T47D (cell line): ENCODE results near the gene HOXB5.

ENCODE experiments used
- DNase-seq, 2 experiments: peaks; one replicate each; pipeline versions ENCODE4 v3.0.0 to v3.0.0-alpha.2; 2011 to 2012; ENCODE audit warnings: low read depth in 1 of 2, low spot score in 1 of 2
- JUND ChIP-seq: IDR thresholded peaks from 2 replicates; pipeline ENCODE4 v1.6.1; 2012; ENCODE audit warnings: low read depth
- in situ Hi-C: cut with HindIII; loops from 2 replicates; pipeline ENCODE4 v1.10.0; 2016; ENCODE audit warnings: low sequenced_read_pairs, low pct_unique_long_range_greater_than_20kb

HOXB5 gene

GRCh38 chr17:48556576-48557401 lies 36.8 kb downstream of the HOXB5 start:
- peak in 1 of 2 experiments; percentile 71 for DNase-seq
- in situ Hi-C loops: no loop called here
- no peak for TF ChIP-seq JUND

DNA sequence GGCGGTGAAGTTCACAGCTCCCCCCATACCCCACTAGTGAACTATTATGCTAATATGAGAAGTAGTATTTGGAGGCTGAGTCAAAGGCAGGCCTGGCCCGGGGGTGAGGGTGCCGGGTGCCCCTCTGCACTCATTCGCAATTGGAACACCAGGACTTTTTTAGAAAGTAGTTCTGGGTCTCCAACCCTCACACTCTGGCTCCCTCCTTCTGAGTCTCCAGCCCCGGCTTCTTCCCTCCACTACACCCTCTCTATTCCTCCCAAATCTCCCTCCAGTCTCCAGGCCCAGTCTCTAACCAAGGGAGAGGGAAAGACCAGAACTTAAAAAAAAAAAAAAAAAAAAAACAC lies 37.4 kb downstream of the HOXB5 start:
- no peak for TF ChIP-seq JUND
- in situ Hi-C loops: no loop called here
- DNase-seq: no peak

DNA sequence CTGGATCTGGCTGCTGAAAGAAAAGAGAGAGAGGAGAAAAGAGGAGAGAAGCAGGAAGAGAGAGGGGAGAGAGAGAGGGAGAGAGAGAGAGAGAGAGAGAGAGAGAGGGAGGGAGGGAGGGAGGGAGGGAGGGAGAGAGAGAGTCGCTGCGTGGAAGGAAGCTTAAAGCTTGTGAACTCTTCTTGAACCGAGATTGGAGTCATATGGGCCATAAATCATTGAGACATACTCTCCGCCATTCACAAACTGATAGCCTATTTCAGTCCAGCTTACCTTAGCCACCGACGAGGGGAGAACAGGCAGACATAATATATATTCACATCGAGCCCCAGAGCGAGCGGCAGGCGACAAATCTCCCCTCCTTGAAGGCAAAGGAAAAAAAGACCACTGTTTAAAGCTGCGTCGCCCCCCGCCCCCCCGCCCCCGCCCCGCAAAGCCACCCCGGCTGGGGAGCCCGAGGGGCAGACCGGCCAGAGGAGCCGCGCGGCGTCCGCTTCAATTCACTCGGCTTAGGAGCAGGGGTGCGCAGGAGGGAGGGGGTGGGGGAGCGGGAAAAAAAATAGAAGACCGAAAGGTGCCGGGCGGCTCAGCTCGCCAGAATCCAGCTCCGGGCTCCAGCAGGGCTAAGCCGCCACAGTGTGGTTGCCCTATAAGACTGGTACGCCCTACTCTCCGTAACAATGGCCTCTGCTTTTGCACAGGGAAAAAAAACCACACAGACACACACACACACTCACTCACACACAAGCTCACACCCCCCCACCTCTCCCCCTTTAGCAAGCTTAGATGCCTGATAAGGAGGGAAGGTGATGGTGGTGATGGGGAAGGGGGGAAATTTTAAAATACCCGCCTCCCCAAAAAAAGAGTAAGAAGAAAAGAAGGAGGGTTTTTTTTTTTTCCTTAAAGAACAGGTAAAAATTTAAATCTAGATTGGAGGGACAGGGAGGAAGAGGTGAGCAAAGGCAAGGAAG lies 38.0 kb downstream of the HOXB5 start:
- in situ Hi-C loops: no loop called here

DNA sequence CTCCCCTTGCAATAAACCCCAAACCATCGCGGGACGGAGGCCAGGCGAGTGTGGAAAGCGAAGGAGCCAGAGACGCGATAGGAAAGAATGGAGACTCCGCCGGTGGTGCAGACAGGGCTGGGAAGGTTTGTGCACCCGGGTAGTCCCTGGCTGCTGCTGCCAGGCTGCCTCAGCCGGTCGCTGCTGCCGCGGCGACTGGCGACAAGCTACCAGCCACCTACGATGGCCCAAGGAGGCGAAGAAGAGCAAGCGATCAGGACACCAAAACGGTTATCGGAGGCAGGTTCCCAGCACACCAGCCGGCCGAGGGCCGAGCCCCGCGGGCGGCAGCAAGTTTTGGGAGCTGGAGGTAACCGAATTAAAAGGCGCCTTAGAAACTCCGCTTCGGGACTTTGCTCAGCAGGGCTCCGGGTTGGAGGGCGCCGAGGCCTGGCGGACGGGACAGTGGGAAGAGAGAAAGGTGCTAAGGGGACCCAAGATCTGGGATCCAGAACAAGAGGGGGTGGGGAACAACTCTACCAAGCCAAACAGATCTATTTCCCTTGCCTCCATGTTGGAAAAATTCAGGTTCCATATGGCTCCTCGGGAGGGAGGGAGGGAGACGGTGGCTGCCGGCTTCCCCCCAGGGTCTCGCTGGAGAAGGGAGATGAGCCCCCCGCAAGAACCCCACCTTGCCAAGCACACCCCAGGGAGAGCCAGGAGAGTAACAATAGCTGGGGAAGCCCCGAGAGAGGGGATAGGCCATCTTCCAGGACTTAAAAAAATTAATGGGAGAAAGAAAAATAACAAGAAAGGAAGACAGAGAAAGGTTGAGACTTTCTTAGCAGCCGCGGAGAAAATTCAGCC lies 38.9 kb downstream of the HOXB5 start:
- in situ Hi-C loops: no loop called here
- no peak for TF ChIP-seq JUND
- DNase-seq: peak in 1 of 2 experiments; percentile 65

More for the DNA sequence above, 38.0 kb downstream of the HOXB5 start:
- TF ChIP-seq JUND: no peak
- peak; percentile 76 to 84 for DNase-seq

GRCh38 chr17:48553826-48554225 lies 39.8 kb downstream of the HOXB5 start:
- DNase-seq: no peak
- in situ Hi-C loops: no loop called here
- no peak for TF ChIP-seq JUND

DNA sequence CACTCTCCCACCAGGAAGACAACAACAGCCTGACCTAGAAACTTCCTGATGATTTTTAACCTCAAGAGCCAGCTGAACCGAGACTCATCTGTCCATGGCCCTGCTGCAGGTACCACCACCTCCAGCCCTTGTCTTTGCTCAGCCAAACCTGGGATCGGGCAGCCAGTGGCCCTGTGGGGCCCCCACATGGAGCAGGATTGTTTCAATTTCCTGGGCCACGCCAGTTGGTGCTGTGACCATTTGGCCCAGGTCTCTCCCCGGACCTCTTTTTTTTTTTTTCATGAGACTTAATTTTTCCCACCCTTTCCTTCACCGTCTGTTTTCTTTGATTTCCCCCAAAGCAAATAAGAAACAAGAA lies 40.4 kb downstream of the HOXB5 start:
- in situ Hi-C loops: no loop called here
- TF ChIP-seq JUND: no peak
- no peak for DNase-seq

GRCh38 chr17:48552466-48553189 lies 41.0 kb downstream of the HOXB5 start:
- in situ Hi-C loops: no loop called here
- no peak for TF ChIP-seq JUND
- DNase-seq: peak in 1 of 2 experiments; percentile 43

DNA sequence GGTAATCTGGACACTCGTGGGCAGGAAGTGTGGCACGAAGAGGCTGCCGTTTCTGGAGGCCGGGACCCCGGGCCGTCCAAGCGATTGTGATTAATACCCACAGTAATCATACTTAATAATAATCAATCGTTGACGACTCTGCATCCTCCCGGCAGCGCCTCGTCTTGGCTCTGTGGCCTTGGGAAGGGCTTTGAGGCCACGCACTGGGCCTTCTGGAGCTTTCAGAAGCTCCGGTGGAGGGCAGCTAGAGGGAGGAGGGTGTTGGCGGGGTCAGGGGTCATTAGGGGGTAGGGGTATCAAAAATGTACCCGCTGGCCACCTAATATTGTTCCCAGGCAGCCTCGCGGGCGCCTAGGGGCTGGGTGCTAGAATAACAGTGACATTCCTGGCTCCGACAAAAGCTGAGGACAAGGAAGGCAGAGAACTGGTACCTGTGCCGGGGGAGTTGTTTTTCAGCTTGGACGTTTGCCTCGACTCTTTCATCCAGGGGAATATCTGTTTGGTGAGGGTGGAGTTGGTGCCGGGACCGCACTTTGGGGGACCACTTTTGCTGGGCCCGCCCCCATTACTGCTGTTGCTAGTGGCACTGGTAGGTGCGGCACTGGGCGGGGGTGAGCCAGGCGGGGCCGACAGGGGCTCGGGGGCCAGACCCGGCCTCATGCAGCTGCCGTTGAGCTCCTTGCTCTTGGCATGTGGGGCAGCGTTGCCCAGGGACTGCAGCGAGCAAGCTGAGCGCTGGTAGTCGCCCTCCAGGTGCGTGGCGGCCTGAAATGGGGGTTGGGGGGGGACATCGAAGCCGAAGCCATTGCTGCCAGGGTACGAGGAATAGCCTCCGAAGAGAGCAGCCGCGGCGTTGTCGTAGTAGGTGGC lies 41.7 kb downstream of the HOXB5 start:
- in situ Hi-C loops: no loop called here
- TF ChIP-seq JUND: no peak
- DNase-seq: no peak

- TF ChIP-seq JUND: no peak
- no peak for DNase-seq
- in situ Hi-C loops: no loop called here
Observed at GRCh38 chr17:48551214-48551555, 42.4 kb downstream of the HOXB5 start.

DNA sequence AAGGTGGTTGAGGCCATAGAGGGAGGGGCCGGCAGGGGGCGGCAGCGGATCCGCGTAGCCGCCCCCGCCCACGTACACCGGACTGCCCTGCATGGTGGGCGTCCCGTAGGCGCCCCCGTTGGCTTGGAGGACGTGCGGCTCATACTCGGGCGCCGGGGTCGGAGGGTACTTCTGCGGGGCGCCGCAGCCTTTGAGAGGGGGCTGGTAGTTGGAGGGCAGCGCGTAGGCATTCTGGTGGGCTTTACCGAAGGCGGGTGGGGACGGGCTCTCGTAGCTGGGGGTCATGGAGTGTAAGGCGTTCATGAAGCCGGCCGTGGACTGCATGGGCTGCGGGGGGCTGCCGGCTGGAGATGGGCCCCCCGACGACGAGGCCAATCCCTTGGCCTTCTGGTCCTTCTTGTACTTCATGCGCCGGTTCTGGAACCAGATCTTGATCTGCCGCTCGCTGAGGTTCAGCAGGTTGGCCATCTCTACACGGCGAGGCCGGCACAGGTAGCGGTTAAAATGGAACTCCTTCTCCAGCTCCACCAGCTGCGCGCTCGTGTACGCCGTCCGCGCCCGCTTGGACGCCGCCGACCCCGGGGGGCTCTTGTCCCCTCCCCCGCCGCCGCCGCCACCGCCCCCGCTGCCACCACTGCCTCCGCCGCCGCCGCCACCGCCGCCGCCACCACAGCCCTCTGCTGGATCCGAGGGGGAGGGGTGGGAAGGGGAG lies 42.9 kb downstream of the HOXB5 start:
- no peak for TF ChIP-seq JUND
- no peak for DNase-seq
- in situ Hi-C loops: no loop called here
